K562 (cell line): Measurements from ENCODE around the gene CDNF. TPM values are rescaled to one million over a fixed set of nuclear protein-coding genes. Genes with fewer than 3 reads are reported as not detected.

ENCODE experiments used
- ATAC-seq: fragments of 200-7000 bp; cut with Tn5 transposase; 3 replicates; pipeline ENCODE4 v1.9.1; 2020; ENCODE audit warnings: moderate library complexity
- BruUV-seq: library from RNA; stranded (reverse); fragments of 400-500 nt; replicated peaks from 2 replicates; lab custom pipeline; 2021; lab: Mats Ljungman, UMichigan
- CTCF ChIA-PET: fragments of 300-600 bp; formaldehyde crosslinking; extraction: SDS; loops from one replicate; lab custom pipeline; 2021; ENCODE audit warnings: low intra/inter-chr PET ratio; lab: Yijun Ruan, JAX
- POLR2A ChIA-PET: fragments of 300-600, 350-650 bp; sonication (Branson Sonifier 250); formaldehyde crosslinking; extraction: SDS; loops from one replicate; lab custom pipeline; 2021; ENCODE audit warnings: antibody characterized with exemption, inconsistent platforms; lab: Yijun Ruan, JAX
- DNase-seq, 4 experiments: peaks; one replicate each; pipeline versions ENCODE4 v3.0.0 to v3.0.0-alpha.2; 2011 to 2018; ENCODE audit warnings: low spot score in 3 of 4, mixed read lengths in 3 of 4; ENCODE audit errors: extremely low read depth in 1 of 4
- FAIRE-seq: peaks from 2 replicates; lab custom pipeline; 2011; peaks lifted over from hg19 to GRCh38; lab: Jason Lieb, UNC
- H2AFZ ChIP-seq: 2 replicates; pipeline ENCODE4 v1.6.0; 2011; ENCODE audit warnings: low read depth, low read length, control low read depth, inconsistent platforms
- H3K27ac ChIP-seq: fragments of 200-600 bp; 3 replicates; pipeline ENCODE4 v1.8.0; 2011; ENCODE audit warnings: low read depth, mild to moderate bottlenecking, control low read depth, inconsistent platforms, low read length, moderate library complexity, mixed read lengths; ENCODE audit errors: extremely low read depth
- H3K27me3 ChIP-seq, 2 experiments: fragments of 300-600 bp in 1 of 2; 2 replicates in 1 of 2; 3 replicates in 1 of 2; pipeline versions ENCODE4 v1.6.0 to v1.8.0; 2011; ENCODE audit warnings: inconsistent platforms in 2 of 2, low read length in 2 of 2, mild to moderate bottlenecking in 1 of 2, mixed read lengths in 1 of 2, moderate library complexity in 1 of 2; ENCODE audit not compliant: control insufficient read depth in 2 of 2, insufficient read depth in 2 of 2
- H3K36me3 ChIP-seq: fragments of 300-600 bp; 3 replicates; pipeline ENCODE4 v1.8.0; 2011; ENCODE audit warnings: mild to moderate bottlenecking, low read length, inconsistent platforms; ENCODE audit not compliant: control insufficient read depth, insufficient read depth
- H3K4me1 ChIP-seq, 2 experiments: fragments of 200-600 bp in 1 of 2; replicated peaks in 1 of 2; 2 replicates in 1 of 2; 3 replicates in 1 of 2; pipeline versions ENCODE4 v1.5.1 to v1.8.0; 2011; ENCODE audit warnings: inconsistent platforms in 2 of 2, low read length in 2 of 2, mild to moderate bottlenecking in 1 of 2, mixed read lengths in 1 of 2, moderate library complexity in 1 of 2; ENCODE audit not compliant: control insufficient read depth in 2 of 2, insufficient read depth in 2 of 2
- H3K4me2 ChIP-seq: 2 replicates; pipeline ENCODE4 v1.6.1; 2011; ENCODE audit warnings: low read length, control low read depth, inconsistent platforms, mixed read lengths; ENCODE audit not compliant: insufficient read depth
- H3K4me3 ChIP-seq: fragments of 200-600 bp; sonication (generic), shearing (Covaris generic); 2 replicates; pipeline ENCODE4 v1.5.1; 2016; ENCODE audit warnings: control low read depth, inconsistent platforms
- H3K79me2 ChIP-seq: fragments of 200-600 bp; 3 replicates; pipeline ENCODE4 v1.8.0; 2011; ENCODE audit warnings: low read length, inconsistent platforms; ENCODE audit not compliant: control insufficient read depth, insufficient read depth
- H3K9ac ChIP-seq, 2 experiments: 2 replicates each; pipeline versions ENCODE4 v1.6.0 to v1.6.1; 2011; ENCODE audit warnings: low read depth in 2 of 2, low read length in 2 of 2, control low read depth in 1 of 2, inconsistent platforms in 1 of 2, mild to moderate bottlenecking in 1 of 2, mixed read lengths in 1 of 2; ENCODE audit not compliant: insufficient read depth in 1 of 2
- H3K9me1 ChIP-seq: one replicate; pipeline ENCODE4 v1.6.0; 2011; ENCODE audit warnings: inconsistent platforms, mild to moderate bottlenecking, low read length, moderate library complexity; ENCODE audit not compliant: control insufficient read depth, insufficient read depth
- H3K9me3 ChIP-seq: replicated peaks from 2 replicates; pipeline ENCODE4 v1.5.1; 2011; ENCODE audit warnings: low read depth, low read length, inconsistent platforms; ENCODE audit not compliant: control insufficient read depth, insufficient read depth
- H4K20me1 ChIP-seq: replicated peaks from 2 replicates; pipeline ENCODE4 v1.6.1; 2011; ENCODE audit warnings: low read length, inconsistent platforms, mixed read lengths; ENCODE audit not compliant: control insufficient read depth, insufficient read depth
- DDX20 ChIP-seq: fragments of 450-650 bp; IDR thresholded peaks from 2 replicates; pipeline ENCODE4 v1.6.1; 2016; ENCODE audit warnings: missing genetic modification characterization, low read depth, mild to moderate bottlenecking, missing compliant biosample characterization, moderate library complexity
- KDM4B ChIP-seq, 2 experiments: fragments of 450-650 bp in 1 of 2; sonication (generic) in 1 of 2; IDR thresholded peaks; 2 replicates each; pipeline ENCODE4 v1.6.1; 2016 to 2017; ENCODE audit warnings: borderline replicate concordance in 2 of 2, antibody characterized with exemption in 1 of 2, low read depth in 1 of 2, mild to moderate bottlenecking in 1 of 2
- MAZ ChIP-seq, 2 experiments: fragments of 450-650 bp in 1 of 2; sonication (generic) in 1 of 2; formaldehyde crosslinking; IDR thresholded peaks in 1 of 2; conservative IDR thresholded peaks in 1 of 2; 2 replicates each; pipeline versions ENCODE4 v1.4.0 to v1.5.0; 2020; ENCODE audit warnings: mild to moderate bottlenecking in 1 of 2, missing genetic modification reagents in 1 of 2
- STAG1 ChIP-seq: sonication (generic); formaldehyde crosslinking; IDR thresholded peaks from 2 replicates; pipeline ENCODE4 v1.5.0; 2020; ENCODE audit warnings: missing genetic modification reagents, borderline replicate concordance
- TAF15 ChIP-seq: fragments of 200-400 bp; formaldehyde crosslinking; IDR thresholded peaks from 2 replicates; pipeline ENCODE4 v1.6.1; 2017; ENCODE audit warnings: mild to moderate bottlenecking, low read depth, low read length, moderate library complexity
- ZFX ChIP-seq: sonication (generic); formaldehyde crosslinking; IDR thresholded peaks from 2 replicates; pipeline ENCODE4 v1.8.0; 2022; ENCODE audit warnings: mild to moderate bottlenecking, missing genetic modification reagents, moderate library complexity
- ZNF561 ChIP-seq: fragments of 450-650 bp; formaldehyde crosslinking; conservative IDR thresholded peaks from 2 replicates; pipeline ENCODE4 v1.4.0; 2020; ENCODE audit warnings: mild to moderate bottlenecking, moderate library complexity
- WGBS: fragments of 100-300 bp; shearing (Covaris generic); methylation state at CpG from one replicate; pipeline ENCODE4 v1.1.6; 2016; ENCODE audit warnings: low coverage, mixed read lengths; ENCODE audit not compliant: insufficient coverage; ENCODE audit errors: missing lambda C conversion rate; 5-methylcytosine and 5-hydroxymethylcytosine counted together
- in situ Hi-C: fragments of 300-500 bp; cut with MboI; formaldehyde crosslinking; loops from 4 replicates; pipeline ENCODE4 v1.15.0; 2018; ENCODE audit warnings: inconsistent platforms, mixed read lengths
- intact Hi-C: fragments of 100-400 bp; cut with micrococcal nuclease; formaldehyde crosslinking; loops from 2 replicates; pipeline ENCODE4 v1.14.2; 2022
- polyA plus RNA-seq, 8 experiments: library from polyadenylated mRNA; depleted of rRNA in 4 of 8; stranded (reverse) in 5 of 8; unstranded in 3 of 8; fragments of >200 nt; fragmentation: Nextera tagmentation in 2 of 8; fragmentation: Illumina TruSeq in 1 of 8; extraction: Ambion mirVana in 2 of 8; extraction: Trizol in 1 of 8; gene quantifications; 2 replicates each; pipeline versions ENCODE4 v1.2.1 to v1.2.3, GENCODE V29; 2011 to 2014; ENCODE audit warnings: inconsistent platforms in 1 of 8, missing spikeins in 1 of 8
- total RNA-seq, 7 experiments: library from RNA; depleted of rRNA in 6 of 7; stranded (reverse); fragments of >200 nt in 6 of 7; fragmentation: Illumina TruSeq in 2 of 7; extraction: Trizol in 2 of 7; gene quantifications; 2 replicates each; pipeline versions ENCODE4 v1.2.1 to v1.2.3, GENCODE V29; 2011 to 2021; ENCODE audit warnings: low replicate concordance in 1 of 7
- TF ChIP-seq, protein P1 (sequence below): fragments of 450-650 bp; IDR thresholded peaks from 2 replicates; pipeline ENCODE4 v1.6.1; 2016; ENCODE audit warnings: borderline replicate concordance
- TF ChIP-seq, protein P2 (sequence below): sonication (generic); formaldehyde crosslinking; IDR thresholded peaks from 2 replicates; pipeline ENCODE4 v1.8.0; 2022; ENCODE audit warnings: mild to moderate bottlenecking, missing genetic modification reagents
- TF ChIP-seq, protein P3 (sequence below): sonication (generic); formaldehyde crosslinking; IDR thresholded peaks from 2 replicates; pipeline ENCODE4 v1.8.1; 2023; ENCODE audit warnings: mild to moderate bottlenecking, missing genetic modification reagents

The CDNF gene
- total and polyA plus RNA-seq, 9 of the 15 experiments (the other 6 are each of a cell fraction or from before 2014, with no cell fraction given) = 0.18 to 1.6 (median 0.61) TPM

DNA sequence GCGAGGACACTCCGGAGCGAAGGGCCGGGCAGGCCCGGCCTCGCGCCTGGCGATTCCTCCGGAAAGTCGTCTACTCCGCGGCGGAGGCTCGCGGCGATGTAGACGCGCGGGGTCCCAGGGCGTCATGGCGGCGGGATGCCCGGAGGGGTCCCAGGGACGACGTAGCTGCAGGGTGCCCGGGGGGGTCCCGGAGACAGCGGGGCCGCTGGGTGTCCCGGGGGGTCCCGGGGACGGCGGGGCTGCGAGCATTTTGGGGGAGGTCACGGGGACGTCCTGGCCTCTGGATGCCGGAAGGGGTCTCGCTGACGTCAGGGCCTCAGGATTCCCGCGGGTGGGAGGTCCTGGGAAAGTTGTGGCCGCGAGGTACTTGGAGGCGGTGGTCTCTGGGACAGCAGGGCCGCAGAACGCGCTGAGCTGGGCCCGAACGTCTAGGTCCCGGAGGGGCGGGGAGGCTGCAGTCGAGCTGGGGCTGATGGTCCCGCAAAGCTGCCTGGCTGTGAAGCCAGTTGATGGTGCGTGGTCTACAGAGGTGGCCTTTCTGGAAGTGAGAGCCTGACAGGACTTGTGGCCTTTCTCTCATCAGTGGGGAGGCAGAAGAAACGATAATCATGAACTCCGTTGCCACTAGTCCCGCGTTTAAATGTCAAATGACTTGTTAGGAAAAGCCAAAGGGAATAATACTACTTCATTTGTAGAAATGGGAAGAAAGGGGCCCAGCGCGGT lies 906 bp upstream of the CDNF start:
- ATAC-seq = peak; percentile 63
- DNase-seq = peak; percentile 40 to 74 (median 58)
- H3K27ac ChIP-seq = peak overlapping the region; percentile 96
- peak overlapping the region; percentile 99 for H3K4me3 ChIP-seq
- in situ Hi-C loops (no loop called here), intact Hi-C loops (loop anchor here (5.0 kb wide), 2 partner anchors 39 to 114 kb away; partner anchors contain the start of genes DCLRE1C and SUV39H2)
- H3K36me3 ChIP-seq = peaks cover 44% of the 10 kb centered on the region
- no peaks in the 10 kb centered on the region for H3K9me1 ChIP-seq
- CTCF ChIA-PET = interaction anchor here (0.6 kb wide), 1 partner anchor 39 kb away, joined by 3 read pairs; no protein-coding TSS in a partner anchor
- H4K20me1 ChIP-seq = 0 out of 2 replicates have a peak, but pooled peaks cover 4% of the 10 kb centered on the region
- peak; percentile 71 for FAIRE-seq
- BruUV-seq = TSS peak; percentile 35
- POLR2A ChIA-PET = interaction anchor here (0.5 to 2.7 kb wide), 11 partner anchors 10 to 551 kb away, joined by 3 to 20 read pairs (median 3); partner anchors contain the start of gene SUV39H2
- peak overlapping the region; percentile 96 for H3K4me2 ChIP-seq
- no peaks in the 10 kb centered on the region for H3K27me3 ChIP-seq
- H3K4me1 ChIP-seq = peaks cover 3 to 18% of the 10 kb centered on the region in 2 experiments; a peak in 3 of 5 replicates
- H3K79me2 ChIP-seq = peaks cover 63% of the 10 kb centered on the region
- under 1% methylated on average over 50 of the region's 60 CpGs for WGBS
- no peaks in the 10 kb centered on the region for H3K9me3 ChIP-seq
- peak overlapping the region; percentile 97 for H2AFZ ChIP-seq
- peak overlapping the region; percentile 98 to 99 for H3K9ac ChIP-seq
- no peak for TF ChIP-seq ZNF561 (CRISPR knock-in tag)
- TF ChIP-seq, protein P1, sequence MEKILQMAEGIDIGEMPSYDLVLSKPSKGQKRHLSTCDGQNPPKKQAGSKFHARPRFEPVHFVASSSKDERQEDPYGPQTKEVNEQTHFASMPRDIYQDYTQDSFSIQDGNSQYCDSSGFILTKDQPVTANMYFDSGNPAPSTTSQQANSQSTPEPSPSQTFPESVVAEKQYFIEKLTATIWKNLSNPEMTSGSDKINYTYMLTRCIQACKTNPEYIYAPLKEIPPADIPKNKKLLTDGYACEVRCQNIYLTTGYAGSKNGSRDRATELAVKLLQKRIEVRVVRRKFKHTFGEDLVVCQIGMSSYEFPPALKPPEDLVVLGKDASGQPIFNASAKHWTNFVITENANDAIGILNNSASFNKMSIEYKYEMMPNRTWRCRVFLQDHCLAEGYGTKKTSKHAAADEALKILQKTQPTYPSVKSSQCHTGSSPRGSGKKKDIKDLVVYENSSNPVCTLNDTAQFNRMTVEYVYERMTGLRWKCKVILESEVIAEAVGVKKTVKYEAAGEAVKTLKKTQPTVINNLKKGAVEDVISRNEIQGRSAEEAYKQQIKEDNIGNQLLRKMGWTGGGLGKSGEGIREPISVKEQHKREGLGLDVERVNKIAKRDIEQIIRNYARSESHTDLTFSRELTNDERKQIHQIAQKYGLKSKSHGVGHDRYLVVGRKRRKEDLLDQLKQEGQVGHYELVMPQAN = 0 out of 2 replicates have a peak, but pooled peaks have one; percentile 8
- 0 out of 2 replicates have a peak, but pooled peaks have one; percentile 3 for TF ChIP-seq STAG1
- TF ChIP-seq ZFX = peak; percentile 57; the same call in 1 of the 2 replicates
- TF ChIP-seq, protein P2, sequence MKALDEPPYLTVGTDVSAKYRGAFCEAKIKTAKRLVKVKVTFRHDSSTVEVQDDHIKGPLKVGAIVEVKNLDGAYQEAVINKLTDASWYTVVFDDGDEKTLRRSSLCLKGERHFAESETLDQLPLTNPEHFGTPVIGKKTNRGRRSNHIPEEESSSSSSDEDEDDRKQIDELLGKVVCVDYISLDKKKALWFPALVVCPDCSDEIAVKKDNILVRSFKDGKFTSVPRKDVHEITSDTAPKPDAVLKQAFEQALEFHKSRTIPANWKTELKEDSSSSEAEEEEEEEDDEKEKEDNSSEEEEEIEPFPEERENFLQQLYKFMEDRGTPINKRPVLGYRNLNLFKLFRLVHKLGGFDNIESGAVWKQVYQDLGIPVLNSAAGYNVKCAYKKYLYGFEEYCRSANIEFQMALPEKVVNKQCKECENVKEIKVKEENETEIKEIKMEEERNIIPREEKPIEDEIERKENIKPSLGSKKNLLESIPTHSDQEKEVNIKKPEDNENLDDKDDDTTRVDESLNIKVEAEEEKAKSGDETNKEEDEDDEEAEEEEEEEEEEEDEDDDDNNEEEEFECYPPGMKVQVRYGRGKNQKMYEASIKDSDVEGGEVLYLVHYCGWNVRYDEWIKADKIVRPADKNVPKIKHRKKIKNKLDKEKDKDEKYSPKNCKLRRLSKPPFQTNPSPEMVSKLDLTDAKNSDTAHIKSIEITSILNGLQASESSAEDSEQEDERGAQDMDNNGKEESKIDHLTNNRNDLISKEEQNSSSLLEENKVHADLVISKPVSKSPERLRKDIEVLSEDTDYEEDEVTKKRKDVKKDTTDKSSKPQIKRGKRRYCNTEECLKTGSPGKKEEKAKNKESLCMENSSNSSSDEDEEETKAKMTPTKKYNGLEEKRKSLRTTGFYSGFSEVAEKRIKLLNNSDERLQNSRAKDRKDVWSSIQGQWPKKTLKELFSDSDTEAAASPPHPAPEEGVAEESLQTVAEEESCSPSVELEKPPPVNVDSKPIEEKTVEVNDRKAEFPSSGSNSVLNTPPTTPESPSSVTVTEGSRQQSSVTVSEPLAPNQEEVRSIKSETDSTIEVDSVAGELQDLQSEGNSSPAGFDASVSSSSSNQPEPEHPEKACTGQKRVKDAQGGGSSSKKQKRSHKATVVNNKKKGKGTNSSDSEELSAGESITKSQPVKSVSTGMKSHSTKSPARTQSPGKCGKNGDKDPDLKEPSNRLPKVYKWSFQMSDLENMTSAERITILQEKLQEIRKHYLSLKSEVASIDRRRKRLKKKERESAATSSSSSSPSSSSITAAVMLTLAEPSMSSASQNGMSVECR (CRISPR knock-in tag) = 0 out of 2 replicates have a peak, but pooled peaks have one; percentile 17
- no peak for TF ChIP-seq TAF15
- TF ChIP-seq, protein P3, sequence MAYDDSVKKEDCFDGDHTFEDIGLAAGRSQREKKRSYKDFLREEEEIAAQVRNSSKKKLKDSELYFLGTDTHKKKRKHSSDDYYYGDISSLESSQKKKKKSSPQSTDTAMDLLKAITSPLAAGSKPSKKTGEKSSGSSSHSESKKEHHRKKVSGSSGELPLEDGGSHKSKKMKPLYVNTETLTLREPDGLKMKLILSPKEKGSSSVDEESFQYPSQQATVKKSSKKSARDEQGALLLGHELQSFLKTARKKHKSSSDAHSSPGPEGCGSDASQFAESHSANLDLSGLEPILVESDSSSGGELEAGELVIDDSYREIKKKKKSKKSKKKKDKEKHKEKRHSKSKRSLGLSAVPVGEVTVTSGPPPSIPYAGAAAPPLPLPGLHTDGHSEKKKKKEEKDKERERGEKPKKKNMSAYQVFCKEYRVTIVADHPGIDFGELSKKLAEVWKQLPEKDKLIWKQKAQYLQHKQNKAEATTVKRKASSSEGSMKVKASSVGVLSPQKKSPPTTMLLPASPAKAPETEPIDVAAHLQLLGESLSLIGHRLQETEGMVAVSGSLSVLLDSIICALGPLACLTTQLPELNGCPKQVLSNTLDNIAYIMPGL (CRISPR knock-in tag) = 0 out of 2 replicates have a peak, but pooled peaks have one; percentile 24
- TF ChIP-seq DDX20 (tag) = no peak
- TF ChIP-seq KDM4B (IDR thresholded peaks at IDR 0.05; ENCODE audit: borderline replicate concordance in 2 of 2, low read depth in 1 of 2) = no peak
- peak in 1 of 2 experiments; percentile 4; a peak in 1 of 4 replicates for TF ChIP-seq MAZ (CRISPR knock-in tag; conservative IDR thresholded peaks at IDR 0.05 in 1 of 2, IDR thresholded peaks at IDR 0.05 in 1 of 2)
